Activated CD8-positive, alpha-beta memory T cell treated with anti-CD3 and anti-CD28 coated beads, Interleukin-2, amount 50 U/mL, for 1 hour (primary cell): ENCODE data around the gene TDRKH.
A peak's percentile ranks its signal among the peaks of the same experiment; 100 is the strongest.
"Not testable (repeated sequence)": the region's sequence is repeated elsewhere in the genome, so short reads cannot be mapped to it uniquely, and the experiment has no call there.

Experiments
- DNase-seq: peaks from one replicate; pipeline ENCODE4 v3.0.0-alpha.2; 2020; ENCODE audit errors: extremely low read depth

TDRKH gene

GRCh38 chr1:151762941-151763921 is 27.1 kb downstream of the TDRKH start, which contains the start of gene MRPL9:
MRPL9 (minus strand) TSS chr1:151763496; CDS start chr1:151763479, 17 bp downstream.
- DNase-seq = peak; percentile 49

GRCh38 chr1:151760597-151761385 is 29.5 kb downstream of the TDRKH start:
- DNase-seq = no peak

- DNase-seq = no peak
These were observed 31.1 kb downstream of the TDRKH start for GRCh38 chr1:151759241-151759640.

GRCh38 chr1:151756291-151756690 is 34.0 kb downstream of the TDRKH start:
- DNase-seq = no peak

GRCh38 chr1:151741516-151741915 is 48.8 kb downstream of the TDRKH start:
- no peak for DNase-seq

- no peak for DNase-seq
These were observed 50.5 kb downstream of the TDRKH start for GRCh38 chr1:151739590-151740355.

- DNase-seq = no peak
These were observed 52.8 kb downstream of the TDRKH start for GRCh38 chr1:151737479-151737878.

- DNase-seq = no peak
These were observed 53.3 kb downstream of the TDRKH start for GRCh38 chr1:151737026-151737425.

- DNase-seq = not testable (repeated sequence)
These were observed 56.3 kb downstream of the TDRKH start for GRCh38 chr1:151733995-151734394.

GRCh38 chr1:151733126-151733525 is 57.2 kb downstream of the TDRKH start:
- DNase-seq = no peak

GRCh38 chr1:151729966-151730291 is 60.4 kb downstream of the TDRKH start:
- DNase-seq = no peak

- no peak for DNase-seq
These were observed 60.9 kb downstream of the TDRKH start for GRCh38 chr1:151729157-151729965.

- DNase-seq = no peak
These were observed 61.9 kb downstream of the TDRKH start for GRCh38 chr1:151728151-151729054.

- no peak for DNase-seq
These were observed 66.5 kb downstream of the TDRKH start for GRCh38 chr1:151723726-151724370.
